A549 (cell line): Measurements from ENCODE around the gene COL19A1. TPM values are rescaled to one million over a fixed set of nuclear protein-coding genes. Genes with fewer than 3 reads are reported as not detected.

ENCODE experiments used
- ATAC-seq, 2 experiments: fragments of 200-7000 bp in 1 of 2; fragments of >200 bp in 1 of 2; cut with Nextera tagmentation in 1 of 2; cut with Tn5 transposase in 1 of 2; 3 replicates each; pipeline versions ENCODE4 v1.8.0 to v1.9.1; 2018 to 2020; ENCODE audit warnings: mild to moderate bottlenecking in 1 of 2, moderate library complexity in 1 of 2
- CTCF ChIA-PET: fragments of 300-600 bp; sonication (Branson Sonifier 250); formaldehyde crosslinking; extraction: SDS; loops from one replicate; lab custom pipeline; 2021; ENCODE audit warnings: antibody characterized with exemption, inconsistent platforms; lab: Yijun Ruan, JAX
- POLR2A ChIA-PET: fragments of 350-600 bp; formaldehyde crosslinking; extraction: SDS; loops from one replicate; lab custom pipeline; 2021; ENCODE audit warnings: antibody characterized with exemption, inconsistent platforms; lab: Yijun Ruan, JAX
- DNase-seq, 2 experiments: peaks; one replicate each; pipeline versions ENCODE4 v3.0.0 to v3.0.0-alpha.2; 2011 to 2016; ENCODE audit warnings: low read depth in 1 of 2, low spot score in 1 of 2
- FAIRE-seq: peaks from 2 replicates; lab custom pipeline; 2011; peaks lifted over from hg19 to GRCh38; lab: Jason Lieb, UNC
- H3K27ac ChIP-seq, 2 experiments: fragments of >200 bp; sonication (Bioruptor Twin); formaldehyde crosslinking; 3 replicates each; pipeline ENCODE4 v1.5.1; 2016 to 2017
- H3K4me1 ChIP-seq: fragments of >200 bp; sonication (Bioruptor Twin); formaldehyde crosslinking; 3 replicates; pipeline ENCODE4 v1.6.1; 2016
- H3K4me2 ChIP-seq: fragments of >200 bp; sonication (Bioruptor Twin); formaldehyde crosslinking; 3 replicates; pipeline ENCODE4 v1.6.1; 2016
- H3K4me3 ChIP-seq: fragments of >200 bp; sonication (Bioruptor Twin); formaldehyde crosslinking; 3 replicates; pipeline ENCODE4 v1.5.1; 2016
- H3K9me3 ChIP-seq: fragments of >200 bp; sonication (Bioruptor Twin); formaldehyde crosslinking; 3 replicates; pipeline ENCODE4 v1.6.1; 2016
- BHLHE40 ChIP-seq: IDR thresholded peaks from 2 replicates; pipeline ENCODE4 v1.6.1; 2012; ENCODE audit warnings: low read depth, low read length, inconsistent platforms
- CBX8 ChIP-seq: fragments of 200-600 bp; sonication (generic); IDR thresholded peaks from 2 replicates; pipeline ENCODE4 v1.6.1; 2016
- CEBPB ChIP-seq, 2 experiments: fragments of >200 bp in 1 of 2; sonication (Bioruptor Twin) in 1 of 2; formaldehyde crosslinking in 1 of 2; IDR thresholded peaks; 2 replicates each; pipeline ENCODE4 v1.6.1; 2012 to 2016
- CHD4 ChIP-seq: fragments of 200-600 bp; sonication (generic); IDR thresholded peaks from 2 replicates; pipeline ENCODE4 v1.6.1; 2016; ENCODE audit warnings: antibody characterized with exemption, mild to moderate bottlenecking, borderline replicate concordance
- EHMT2 ChIP-seq: fragments of 200-600 bp; sonication (generic); IDR thresholded peaks from 2 replicates; pipeline ENCODE4 v1.6.1; 2016; ENCODE audit warnings: antibody characterized with exemption, low read depth, mild to moderate bottlenecking, moderate library complexity
- EP300 ChIP-seq, 2 experiments: fragments of >200 bp; sonication (Bioruptor Twin); formaldehyde crosslinking; IDR thresholded peaks; 2 replicates in 1 of 2; 3 replicates in 1 of 2; pipeline ENCODE4 v1.6.1; 2016 to 2017
- ESRRA ChIP-seq: fragments of 150-350 bp; IDR thresholded peaks from 2 replicates; pipeline ENCODE4 v1.6.1; 2014; ENCODE audit warnings: mild to moderate bottlenecking, low read length, borderline replicate concordance
- HOXB5 ChIP-seq: fragments of 250-450 bp; sonication (Bioruptor Pico); IDR thresholded peaks from 2 replicates; pipeline ENCODE4 v1.5.0; 2020; ENCODE audit warnings: mild to moderate bottlenecking, moderate library complexity
- MAZ ChIP-seq: fragments of 150-350 bp; IDR thresholded peaks from 2 replicates; pipeline ENCODE4 v1.6.1; 2014; ENCODE audit warnings: antibody characterized with exemption, low read depth, low read length, borderline replicate concordance
- NPAS2 ChIP-seq: fragments of 250-450 bp; sonication (Bioruptor Pico); IDR thresholded peaks from 2 replicates; pipeline ENCODE4 v1.8.0; 2022; ENCODE audit warnings: mild to moderate bottlenecking, moderate library complexity, borderline replicate concordance
- PHF8 ChIP-seq: fragments of 200-600 bp; sonication (generic); IDR thresholded peaks from 2 replicates; pipeline ENCODE4 v1.6.1; 2016; ENCODE audit warnings: low read depth, mild to moderate bottlenecking, antibody characterized with exemption, moderate library complexity, borderline replicate concordance
- RAD21 ChIP-seq, 2 experiments: fragments of >200 bp in 1 of 2; sonication (Bioruptor Twin) in 1 of 2; formaldehyde crosslinking in 1 of 2; IDR thresholded peaks in 1 of 2; conservative IDR thresholded peaks in 1 of 2; 2 replicates in 1 of 2; 3 replicates in 1 of 2; pipeline ENCODE4 v1.6.1; 2012 to 2018; ENCODE audit warnings: inconsistent platforms in 1 of 2
- RCOR1 ChIP-seq: fragments of 150-350 bp; IDR thresholded peaks from 2 replicates; pipeline ENCODE4 v1.6.1; 2014; ENCODE audit warnings: antibody characterized with exemption, low read length, low read depth
- RFX5 ChIP-seq: fragments of 450-650 bp; IDR thresholded peaks from 2 replicates; pipeline ENCODE4 v1.7.1; 2014; ENCODE audit warnings: antibody characterized with exemption, mild to moderate bottlenecking, moderate library complexity
- SMC3 ChIP-seq: fragments of >200 bp; sonication (Bioruptor Twin); formaldehyde crosslinking; IDR thresholded peaks from 3 replicates; pipeline ENCODE4 v1.6.1; 2018; ENCODE audit warnings: inconsistent platforms
- TFCP2L1 ChIP-seq: fragments of 250-450 bp; sonication (Bioruptor Pico); IDR thresholded peaks from 2 replicates; pipeline ENCODE4 v1.5.0; 2021; ENCODE audit warnings: mild to moderate bottlenecking
- ZFP36 ChIP-seq: fragments of 450-650 bp; IDR thresholded peaks from 2 replicates; pipeline ENCODE4 v1.6.1; 2014; ENCODE audit warnings: borderline replicate concordance; ENCODE audit not compliant: partially characterized antibody
- ZNF302 ChIP-seq: fragments of 250-450 bp; sonication (Bioruptor Pico); IDR thresholded peaks from 2 replicates; pipeline ENCODE4 v1.9.0; 2021; ENCODE audit warnings: inconsistent platforms, mild to moderate bottlenecking, moderate library complexity
- WGBS: methylation state at CpG from one replicate; pipeline ENCODE4 v1.1.6; 2017; ENCODE audit errors: missing lambda C conversion rate; 5-methylcytosine and 5-hydroxymethylcytosine counted together
- polyA plus RNA-seq, 4 experiments: library from polyadenylated mRNA; depleted of rRNA in 3 of 4; stranded (reverse); fragments of >200 nt; fragmentation: RNase III in 1 of 4; extraction: RNeasy Plus Mini Kit Qiagen cat#74134 plus additional on column Dnase treatment in 1 of 4; gene quantifications; 2 replicates in 3 of 4; 3 replicates in 1 of 4; pipeline ENCODE4 v1.2.3, GENCODE V29; 2011 to 2017
- TF ChIP-seq, protein P1 (sequence below): IDR thresholded peaks from 2 replicates; pipeline ENCODE4 v1.6.1; 2012
- TF ChIP-seq, protein P2 (sequence below): fragments of >200 bp; sonication (Bioruptor Twin); formaldehyde crosslinking; IDR thresholded peaks from 3 replicates; pipeline ENCODE4 v1.5.1; 2016
- TF ChIP-seq, protein P3 (sequence below): fragments of 150-350 bp; IDR thresholded peaks from 2 replicates; pipeline ENCODE4 v1.6.1; 2014; ENCODE audit warnings: low read depth, mild to moderate bottlenecking, low read length

COL19A1 gene
- polyA plus RNA-seq, 2 of the 4 experiments (the other 2 are of a cell fraction) = not detected

DNA sequence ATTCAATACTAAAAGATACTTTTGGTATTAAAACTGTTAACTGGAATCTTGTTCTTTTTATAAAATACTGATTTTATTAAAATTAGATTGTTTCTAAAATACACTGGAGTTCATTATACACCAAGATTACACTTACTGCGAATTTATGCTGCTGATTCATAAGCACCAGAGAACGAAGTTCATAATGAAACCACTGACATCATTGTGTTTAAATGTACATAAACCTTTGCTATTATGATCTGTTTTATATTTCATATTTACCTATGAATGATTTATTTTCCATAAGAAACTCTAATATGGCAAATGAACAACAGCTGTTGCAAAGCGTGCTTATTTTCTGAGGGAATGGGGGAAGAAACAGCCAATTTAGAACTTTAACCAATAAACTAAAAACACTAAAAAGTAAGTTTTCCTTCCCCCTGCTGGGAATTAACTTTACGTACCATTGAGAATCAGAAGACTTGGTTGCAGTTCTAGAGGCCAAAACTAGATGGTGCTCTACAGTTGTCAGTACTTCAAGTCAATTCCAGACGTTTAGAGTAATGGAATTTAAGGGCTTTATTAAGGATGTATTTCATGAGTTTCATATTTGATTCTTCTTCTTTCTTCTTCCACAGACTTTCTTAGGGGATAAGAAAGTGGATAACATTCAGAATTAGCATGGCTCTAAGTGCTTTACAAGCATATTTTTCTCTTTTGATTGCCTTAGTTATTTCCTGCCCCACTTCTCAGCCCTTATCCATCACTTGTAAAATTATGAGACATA, 30.8 kb upstream of the COL19A1 start:
- H3K27ac ChIP-seq = no peak overlapping the region
- CTCF ChIA-PET = interaction anchor here (1.1 kb wide), 1 partner anchor 51 kb away, joined by 3 read pairs; no protein-coding TSS in a partner anchor
- no peak overlapping the region for H3K4me3 ChIP-seq
- peak in 1 of 2 experiments; percentile 72; a peak in 3 of 6 replicates for ATAC-seq
- H3K9me3 ChIP-seq = no peaks in the 10 kb centered on the region
- no peak for FAIRE-seq
- no peak for TF ChIP-seq BHLHE40
- TF ChIP-seq SMC3 = 0 out of 3 replicates have a peak, but pooled peaks have one; percentile 18
- TF ChIP-seq RCOR1 = no peak
- no peak for TF ChIP-seq TFCP2L1 (CRISPR knock-in tag)
- TF ChIP-seq RAD21 (conservative IDR thresholded peaks at IDR 0.05 in 1 of 2, IDR thresholded peaks at IDR 0.05 in 1 of 2) = peak; percentile 33 to 39; a peak in 4 of 5 replicates
- TF ChIP-seq, protein P1, sequence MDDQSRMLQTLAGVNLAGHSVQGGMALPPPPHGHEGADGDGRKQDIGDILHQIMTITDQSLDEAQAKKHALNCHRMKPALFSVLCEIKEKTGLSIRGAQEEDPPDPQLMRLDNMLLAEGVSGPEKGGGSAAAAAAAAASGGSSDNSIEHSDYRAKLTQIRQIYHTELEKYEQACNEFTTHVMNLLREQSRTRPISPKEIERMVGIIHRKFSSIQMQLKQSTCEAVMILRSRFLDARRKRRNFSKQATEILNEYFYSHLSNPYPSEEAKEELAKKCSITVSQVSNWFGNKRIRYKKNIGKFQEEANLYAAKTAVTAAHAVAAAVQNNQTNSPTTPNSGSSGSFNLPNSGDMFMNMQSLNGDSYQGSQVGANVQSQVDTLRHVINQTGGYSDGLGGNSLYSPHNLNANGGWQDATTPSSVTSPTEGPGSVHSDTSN = no peak
- no peak for TF ChIP-seq CBX8
- no peak for TF ChIP-seq HOXB5 (CRISPR knock-in tag)
- TF ChIP-seq CEBPB (IDR thresholded peaks at IDR 0.05) = no peak
- TF ChIP-seq, protein P2, sequence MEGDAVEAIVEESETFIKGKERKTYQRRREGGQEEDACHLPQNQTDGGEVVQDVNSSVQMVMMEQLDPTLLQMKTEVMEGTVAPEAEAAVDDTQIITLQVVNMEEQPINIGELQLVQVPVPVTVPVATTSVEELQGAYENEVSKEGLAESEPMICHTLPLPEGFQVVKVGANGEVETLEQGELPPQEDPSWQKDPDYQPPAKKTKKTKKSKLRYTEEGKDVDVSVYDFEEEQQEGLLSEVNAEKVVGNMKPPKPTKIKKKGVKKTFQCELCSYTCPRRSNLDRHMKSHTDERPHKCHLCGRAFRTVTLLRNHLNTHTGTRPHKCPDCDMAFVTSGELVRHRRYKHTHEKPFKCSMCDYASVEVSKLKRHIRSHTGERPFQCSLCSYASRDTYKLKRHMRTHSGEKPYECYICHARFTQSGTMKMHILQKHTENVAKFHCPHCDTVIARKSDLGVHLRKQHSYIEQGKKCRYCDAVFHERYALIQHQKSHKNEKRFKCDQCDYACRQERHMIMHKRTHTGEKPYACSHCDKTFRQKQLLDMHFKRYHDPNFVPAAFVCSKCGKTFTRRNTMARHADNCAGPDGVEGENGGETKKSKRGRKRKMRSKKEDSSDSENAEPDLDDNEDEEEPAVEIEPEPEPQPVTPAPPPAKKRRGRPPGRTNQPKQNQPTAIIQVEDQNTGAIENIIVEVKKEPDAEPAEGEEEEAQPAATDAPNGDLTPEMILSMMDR = peak; percentile 51
- POLR2A ChIA-PET = no interaction called here
- no peaks in the 10 kb centered on the region for H3K4me1 ChIP-seq
- peak; percentile 3 to 57 for DNase-seq
- 2% methylated on average over 5 of the region's 5 CpGs for WGBS
- H3K4me2 ChIP-seq = 0 out of 3 replicates have a peak overlapping the region, but pooled peaks have one; percentile 25

DNA sequence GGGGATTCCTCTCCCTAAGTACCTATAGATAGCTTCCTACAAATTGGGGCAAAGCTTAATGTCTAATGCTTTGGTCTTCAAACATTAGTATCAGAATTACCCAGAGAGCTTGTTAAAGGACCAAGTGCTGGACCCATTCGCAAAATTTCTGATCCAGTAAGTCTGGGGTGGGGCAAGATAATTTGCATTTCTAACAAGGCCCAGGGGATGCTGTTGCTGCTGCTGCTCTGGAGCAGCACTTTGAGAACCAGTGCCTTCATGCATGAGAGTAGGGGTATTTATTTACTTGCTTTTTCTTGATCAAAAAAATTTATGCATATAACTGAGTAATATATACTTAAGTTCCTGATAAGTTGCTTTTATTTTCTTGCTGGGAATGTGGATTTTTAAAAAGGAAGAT, 24.5 kb upstream of the COL19A1 start:
- FAIRE-seq = no peak
- H3K9me3 ChIP-seq = no peaks in the 10 kb centered on the region
- DNase-seq = no peak
- no peak for TF ChIP-seq ZNF302 (CRISPR knock-in tag)
- TF ChIP-seq CHD4 = no peak
- TF ChIP-seq NPAS2 (CRISPR knock-in tag) = no peak
- TF ChIP-seq EHMT2 = no peak
- H3K4me2 ChIP-seq = no peak overlapping the region
- WGBS = 11% methylated on average over 1 of the region's 1 CpG
- no peak overlapping the region for H3K27ac ChIP-seq
- H3K4me3 ChIP-seq = no peak overlapping the region
- CTCF ChIA-PET = no interaction called here
- H3K4me1 ChIP-seq = no peaks in the 10 kb centered on the region
- no peak for ATAC-seq
- POLR2A ChIA-PET = no interaction called here

DNA sequence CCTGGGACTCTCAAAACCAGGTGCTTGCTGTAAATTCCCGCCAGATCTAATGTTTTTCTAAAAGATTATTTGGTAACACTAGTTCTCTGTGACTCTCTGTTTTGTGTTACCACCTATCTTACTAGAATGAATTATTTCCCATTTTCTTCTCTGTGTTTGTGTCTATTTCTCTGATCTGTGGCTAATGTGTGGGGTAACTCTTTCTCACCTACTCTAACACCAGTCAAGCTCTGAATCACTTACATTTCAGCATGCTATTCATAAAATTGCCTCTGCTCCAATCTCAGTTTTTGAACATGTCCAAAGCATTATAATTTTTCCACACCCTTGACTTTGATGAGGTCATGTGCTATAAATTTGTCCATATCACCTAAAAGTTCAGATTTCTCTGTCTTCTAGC, 23.2 kb upstream of the COL19A1 start:
- H3K4me1 ChIP-seq = no peaks in the 10 kb centered on the region
- 4% methylated on average over 1 of the region's 1 CpG for WGBS
- ChIA-PET POLR2A (no interaction called here), CTCF (no interaction called here)
- H3K4me3 ChIP-seq = no peak overlapping the region
- no peak overlapping the region for H3K4me2 ChIP-seq
- TF ChIP-seq ZNF302 (CRISPR knock-in tag) (no peak), RFX5 (no peak), MAZ (no peak), RCOR1 (no peak)
- DNase-seq = no peak
- ATAC-seq = no peak
- H3K9me3 ChIP-seq = no peaks in the 10 kb centered on the region
- no peak for FAIRE-seq
- H3K27ac ChIP-seq = no peak overlapping the region

DNA sequence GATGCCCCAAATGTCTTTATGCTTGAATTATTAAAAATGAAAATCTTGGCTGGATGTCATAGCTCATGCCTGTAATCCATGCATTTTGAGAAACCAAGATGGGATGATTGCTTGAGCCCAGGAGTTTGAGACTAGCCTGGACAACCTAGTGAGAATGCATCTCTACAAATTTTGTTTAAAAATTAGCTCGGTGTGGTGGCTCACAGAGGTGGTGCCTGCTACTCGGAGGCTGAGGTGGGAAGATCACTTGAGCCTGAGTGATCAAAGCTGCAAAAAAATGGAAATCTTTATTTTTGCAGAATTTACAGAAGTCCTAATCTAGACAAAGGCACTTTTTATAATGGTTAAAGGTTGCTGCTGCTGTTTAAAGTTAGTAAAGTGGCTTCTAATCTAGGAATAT, 20.0 kb upstream of the COL19A1 start:
- CTCF ChIA-PET = interaction anchor here (1.2 kb wide), 1 partner anchor 14 kb away, joined by 3 read pairs; no protein-coding TSS in a partner anchor
- POLR2A ChIA-PET = no interaction called here

More for the DNA sequence above, 20.0 kb upstream of the COL19A1 start:
- Histone ChIP-seq H3K4me1 (no peaks in the 10 kb centered on the region), H3K4me3 (no peak overlapping the region), H3K9me3 (no peaks in the 10 kb centered on the region), H3K4me2 (no peak overlapping the region), H3K27ac (no peak overlapping the region)
- WGBS = 14% methylated on average over 2 of the region's 2 CpGs
- no peak for FAIRE-seq
- no peak for DNase-seq
- no peak for ATAC-seq
- TF ChIP-seq, protein P3, sequence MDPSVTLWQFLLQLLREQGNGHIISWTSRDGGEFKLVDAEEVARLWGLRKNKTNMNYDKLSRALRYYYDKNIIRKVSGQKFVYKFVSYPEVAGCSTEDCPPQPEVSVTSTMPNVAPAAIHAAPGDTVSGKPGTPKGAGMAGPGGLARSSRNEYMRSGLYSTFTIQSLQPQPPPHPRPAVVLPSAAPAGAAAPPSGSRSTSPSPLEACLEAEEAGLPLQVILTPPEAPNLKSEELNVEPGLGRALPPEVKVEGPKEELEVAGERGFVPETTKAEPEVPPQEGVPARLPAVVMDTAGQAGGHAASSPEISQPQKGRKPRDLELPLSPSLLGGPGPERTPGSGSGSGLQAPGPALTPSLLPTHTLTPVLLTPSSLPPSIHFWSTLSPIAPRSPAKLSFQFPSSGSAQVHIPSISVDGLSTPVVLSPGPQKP = no peak
- TF ChIP-seq ZFP36 = no peak
- no peak for TF ChIP-seq RFX5
- TF ChIP-seq EP300 (IDR thresholded peaks at IDR 0.05) = no peak
- no peak for TF ChIP-seq ESRRA
- TF ChIP-seq PHF8 = no peak
